K562 (cell line): ENCODE measurements around the gene HAL. TPM values are rescaled to one million over a fixed set of nuclear protein-coding genes. Genes with fewer than 3 reads are reported as not detected.

Source experiments
- ATAC-seq: fragments of 200-7000 bp; cut with Tn5 transposase; 3 replicates; pipeline ENCODE4 v1.9.1; 2020; ENCODE audit warnings: moderate library complexity
- BruUV-seq: library from RNA; stranded (reverse); fragments of 400-500 nt; replicated peaks from 2 replicates; lab custom pipeline; 2021; lab: Mats Ljungman, UMichigan
- CTCF ChIA-PET: fragments of 300-600 bp; formaldehyde crosslinking; extraction: SDS; loops from one replicate; lab custom pipeline; 2021; ENCODE audit warnings: low intra/inter-chr PET ratio; lab: Yijun Ruan, JAX
- POLR2A ChIA-PET: fragments of 300-600, 350-650 bp; sonication (Branson Sonifier 250); formaldehyde crosslinking; extraction: SDS; loops from one replicate; lab custom pipeline; 2021; ENCODE audit warnings: antibody characterized with exemption, inconsistent platforms; lab: Yijun Ruan, JAX
- DNase-seq, 4 experiments: peaks; one replicate each; pipeline versions ENCODE4 v3.0.0 to v3.0.0-alpha.2; 2011 to 2018; ENCODE audit warnings: low spot score in 3 of 4, mixed read lengths in 3 of 4; ENCODE audit errors: extremely low read depth in 1 of 4
- FAIRE-seq: peaks from 2 replicates; lab custom pipeline; 2011; peaks lifted over from hg19 to GRCh38; lab: Jason Lieb, UNC
- H2AFZ ChIP-seq: 2 replicates; pipeline ENCODE4 v1.6.0; 2011; ENCODE audit warnings: low read depth, low read length, control low read depth, inconsistent platforms
- H3K27ac ChIP-seq: fragments of 200-600 bp; 3 replicates; pipeline ENCODE4 v1.8.0; 2011; ENCODE audit warnings: low read depth, mild to moderate bottlenecking, control low read depth, inconsistent platforms, low read length, moderate library complexity, mixed read lengths; ENCODE audit errors: extremely low read depth
- H3K27me3 ChIP-seq, 2 experiments: fragments of 300-600 bp in 1 of 2; 2 replicates in 1 of 2; 3 replicates in 1 of 2; pipeline versions ENCODE4 v1.6.0 to v1.8.0; 2011; ENCODE audit warnings: inconsistent platforms in 2 of 2, low read length in 2 of 2, mild to moderate bottlenecking in 1 of 2, mixed read lengths in 1 of 2, moderate library complexity in 1 of 2; ENCODE audit not compliant: control insufficient read depth in 2 of 2, insufficient read depth in 2 of 2
- H3K36me3 ChIP-seq: fragments of 300-600 bp; 3 replicates; pipeline ENCODE4 v1.8.0; 2011; ENCODE audit warnings: mild to moderate bottlenecking, low read length, inconsistent platforms; ENCODE audit not compliant: control insufficient read depth, insufficient read depth
- H3K4me1 ChIP-seq, 2 experiments: fragments of 200-600 bp in 1 of 2; replicated peaks in 1 of 2; 2 replicates in 1 of 2; 3 replicates in 1 of 2; pipeline versions ENCODE4 v1.5.1 to v1.8.0; 2011; ENCODE audit warnings: inconsistent platforms in 2 of 2, low read length in 2 of 2, mild to moderate bottlenecking in 1 of 2, mixed read lengths in 1 of 2, moderate library complexity in 1 of 2; ENCODE audit not compliant: control insufficient read depth in 2 of 2, insufficient read depth in 2 of 2
- H3K4me2 ChIP-seq: 2 replicates; pipeline ENCODE4 v1.6.1; 2011; ENCODE audit warnings: low read length, control low read depth, inconsistent platforms, mixed read lengths; ENCODE audit not compliant: insufficient read depth
- H3K4me3 ChIP-seq: fragments of 200-600 bp; sonication (generic), shearing (Covaris generic); 2 replicates; pipeline ENCODE4 v1.5.1; 2016; ENCODE audit warnings: control low read depth, inconsistent platforms
- H3K79me2 ChIP-seq: fragments of 200-600 bp; 3 replicates; pipeline ENCODE4 v1.8.0; 2011; ENCODE audit warnings: low read length, inconsistent platforms; ENCODE audit not compliant: control insufficient read depth, insufficient read depth
- H3K9ac ChIP-seq, 2 experiments: 2 replicates each; pipeline versions ENCODE4 v1.6.0 to v1.6.1; 2011; ENCODE audit warnings: low read depth in 2 of 2, low read length in 2 of 2, control low read depth in 1 of 2, inconsistent platforms in 1 of 2, mild to moderate bottlenecking in 1 of 2, mixed read lengths in 1 of 2; ENCODE audit not compliant: insufficient read depth in 1 of 2
- H3K9me1 ChIP-seq: one replicate; pipeline ENCODE4 v1.6.0; 2011; ENCODE audit warnings: inconsistent platforms, mild to moderate bottlenecking, low read length, moderate library complexity; ENCODE audit not compliant: control insufficient read depth, insufficient read depth
- H3K9me3 ChIP-seq: replicated peaks from 2 replicates; pipeline ENCODE4 v1.5.1; 2011; ENCODE audit warnings: low read depth, low read length, inconsistent platforms; ENCODE audit not compliant: control insufficient read depth, insufficient read depth
- H4K20me1 ChIP-seq: replicated peaks from 2 replicates; pipeline ENCODE4 v1.6.1; 2011; ENCODE audit warnings: low read length, inconsistent platforms, mixed read lengths; ENCODE audit not compliant: control insufficient read depth, insufficient read depth
- ZBTB12 ChIP-seq: fragments of 250-450 bp; sonication (Bioruptor Pico); IDR thresholded peaks from 2 replicates; pipeline ENCODE4 v1.4.0; 2020
- ZBTB40 ChIP-seq, 2 experiments: fragments of 450-650 bp in 1 of 2; sonication (generic) in 1 of 2; formaldehyde crosslinking in 1 of 2; IDR thresholded peaks; 2 replicates each; pipeline versions ENCODE4 v1.7.1 to v1.9.0; 2016 to 2022; ENCODE audit warnings: inconsistent platforms in 1 of 2, mild to moderate bottlenecking in 1 of 2, missing genetic modification reagents in 1 of 2
- WGBS: fragments of 100-300 bp; shearing (Covaris generic); methylation state at CpG from one replicate; pipeline ENCODE4 v1.1.6; 2016; ENCODE audit warnings: low coverage, mixed read lengths; ENCODE audit not compliant: insufficient coverage; ENCODE audit errors: missing lambda C conversion rate; 5-methylcytosine and 5-hydroxymethylcytosine counted together
- in situ Hi-C: fragments of 300-500 bp; cut with MboI; formaldehyde crosslinking; loops from 4 replicates; pipeline ENCODE4 v1.15.0; 2018; ENCODE audit warnings: inconsistent platforms, mixed read lengths
- intact Hi-C: fragments of 100-400 bp; cut with micrococcal nuclease; formaldehyde crosslinking; loops from 2 replicates; pipeline ENCODE4 v1.14.2; 2022
- polyA plus RNA-seq, 8 experiments: library from polyadenylated mRNA; depleted of rRNA in 4 of 8; stranded (reverse) in 5 of 8; unstranded in 3 of 8; fragments of >200 nt; fragmentation: Nextera tagmentation in 2 of 8; fragmentation: Illumina TruSeq in 1 of 8; extraction: Ambion mirVana in 2 of 8; extraction: Trizol in 1 of 8; gene quantifications; 2 replicates each; pipeline versions ENCODE4 v1.2.1 to v1.2.3, GENCODE V29; 2011 to 2014; ENCODE audit warnings: inconsistent platforms in 1 of 8, missing spikeins in 1 of 8
- total RNA-seq, 7 experiments: library from RNA; depleted of rRNA in 6 of 7; stranded (reverse); fragments of >200 nt in 6 of 7; fragmentation: Illumina TruSeq in 2 of 7; extraction: Trizol in 2 of 7; gene quantifications; 2 replicates each; pipeline versions ENCODE4 v1.2.1 to v1.2.3, GENCODE V29; 2011 to 2021; ENCODE audit warnings: low replicate concordance in 1 of 7

The HAL gene
- total and polyA plus RNA-seq, 9 of the 15 experiments (the other 6 are each of a cell fraction or from before 2014, with no cell fraction given): 0.03 to 0.36 (median 0.20) TPM; not detected in 4

- Histone ChIP-seq H3K4me1 (no peaks in the 10 kb centered on the region), H4K20me1 (no peaks in the 10 kb centered on the region), H3K4me2 (no peak overlapping the region), H3K9me1 (no peaks in the 10 kb centered on the region), H3K27ac (no peak overlapping the region), H3K4me3 (no peak overlapping the region), H3K36me3 (no peaks in the 10 kb centered on the region), H3K9ac (no peak overlapping the region), H3K27me3 (peaks cover 0 to 8% of the 10 kb centered on the region in 2 experiments; a peak in 2 of 5 replicates), H2AFZ (no peak overlapping the region), H3K9me3 (no peaks in the 10 kb centered on the region), H3K79me2 (no peaks in the 10 kb centered on the region)
- BruUV-seq: no TSS peak
- intact Hi-C loops: no loop called here
- 0% methylated on average over 1 of the region's 1 CpG for WGBS
- CTCF ChIA-PET: no interaction called here
- in situ Hi-C loops: no loop called here
- TF ChIP-seq ZBTB12 (CRISPR knock-in tag) (no peak), ZBTB40 (IDR thresholded peaks at IDR 0.05) (peak; percentile 68), ZBTB40 (CRISPR knock-in tag; IDR thresholded peaks at IDR 0.05) (no peak)
- DNase-seq (no peak), FAIRE-seq (no peak), ATAC-seq (no peak)
- POLR2A ChIA-PET: interaction anchor here (0.7 to 1.0 kb wide), 2 partner anchors 14 to 20 kb away, joined by 3 read pairs; no protein-coding TSS in a partner anchor
Measured at GRCh38 chr12:95953000-95953399, 43.1 kb downstream of the HAL start.
